CD14-positive monocyte (primary cell): ENCODE data around the gene SNX20. TPM values are rescaled to one million over a fixed set of nuclear protein-coding genes. Genes with fewer than 3 reads are reported as not detected.

Experiments used
- DNase-seq, 3 donors: peaks; one replicate each; pipeline ENCODE4 v3.0.0-alpha.2; 2011 to 2022
- H2AFZ ChIP-seq: 2 replicates; pipeline ENCODE4 v1.6.0; 2012; ENCODE audit warnings: mild to moderate bottlenecking, low read depth, low read length, inconsistent platforms; ENCODE audit not compliant: insufficient read depth, poor library complexity, severe bottlenecking
- H3K27ac ChIP-seq, 2 donors: 1 replicate in 1 of 2; 2 replicates in 1 of 2; pipeline ENCODE4 v1.5.1; 2012 to 2013; ENCODE audit warnings: low read length in 2 of 2, control low read depth in 1 of 2, inconsistent platforms in 1 of 2, low read depth in 1 of 2, mild to moderate bottlenecking in 1 of 2
- H3K27me3 ChIP-seq, 2 donors: one replicate each; pipeline versions ENCODE4 v1.6.0 to v1.6.1; 2011 to 2013; ENCODE audit warnings: low read length in 2 of 2; ENCODE audit not compliant: control insufficient read depth in 2 of 2, insufficient read depth in 2 of 2
- H3K36me3 ChIP-seq, 2 donors: replicated peaks in 1 of 2; 1 replicate in 1 of 2; 2 replicates in 1 of 2; pipeline versions ENCODE4 v1.5.1 to v1.6.1; 2012 to 2013; ENCODE audit warnings: low read length in 2 of 2, control low read depth in 1 of 2, inconsistent platforms in 1 of 2, mild to moderate bottlenecking in 1 of 2; ENCODE audit not compliant: insufficient read depth in 2 of 2, control insufficient read depth in 1 of 2
- H3K4me1 ChIP-seq, 2 donors: 1 replicate in 1 of 2; 2 replicates in 1 of 2; pipeline versions ENCODE4 v1.5.1 to v1.6.1; 2012 to 2013; ENCODE audit warnings: low read length in 2 of 2, control low read depth in 1 of 2, inconsistent platforms in 1 of 2, mild to moderate bottlenecking in 1 of 2, moderate library complexity in 1 of 2; ENCODE audit not compliant: insufficient read depth in 2 of 2, control insufficient read depth in 1 of 2
- H3K4me2 ChIP-seq: replicated peaks from 2 replicates; pipeline ENCODE3; 2012; ENCODE audit warnings: low read length, moderate library complexity, mild to moderate bottlenecking; ENCODE audit not compliant: poor library complexity, severe bottlenecking; ENCODE audit errors: extremely low read depth
- H3K4me3 ChIP-seq, 3 experiments: fragments of 200-600 bp in 1 of 3; sonication (generic) in 1 of 3; replicated peaks in 1 of 3; 1 replicate in 2 of 3; 2 replicates in 1 of 3; pipeline ENCODE4 v1.5.1; 2011 to 2013; ENCODE audit warnings: low read length in 3 of 3, mild to moderate bottlenecking in 3 of 3, control low read depth in 2 of 3, low read depth in 2 of 3, inconsistent platforms in 1 of 3, moderate library complexity in 1 of 3
- H3K79me2 ChIP-seq: 2 replicates; pipeline ENCODE4 v1.6.0; 2012; ENCODE audit warnings: mild to moderate bottlenecking, control low read depth, inconsistent platforms, low read length, moderate library complexity; ENCODE audit not compliant: insufficient read depth
- H3K9ac ChIP-seq: 2 replicates; pipeline ENCODE4 v1.6.0; 2017; ENCODE audit warnings: low read length, mild to moderate bottlenecking; ENCODE audit not compliant: insufficient read depth, poor library complexity, severe bottlenecking
- H3K9me3 ChIP-seq, 2 donors: replicated peaks in 1 of 2; 1 replicate in 1 of 2; 2 replicates in 1 of 2; pipeline versions ENCODE4 v1.5.1 to v1.6.1; 2012 to 2013; ENCODE audit warnings: low read length in 2 of 2, control low read depth in 1 of 2; ENCODE audit not compliant: control insufficient read depth in 1 of 2, insufficient read depth in 1 of 2
- H4K20me1 ChIP-seq: 2 replicates; pipeline ENCODE4 v1.6.0; 2012; ENCODE audit warnings: mild to moderate bottlenecking, low read length, control low read depth, moderate library complexity; ENCODE audit not compliant: insufficient read depth
- H3K27ac Mint-ChIP-seq, 7 donors: one replicate each; pipeline ENCODE4 v1.8.0; 2020; ENCODE audit warnings: mild to moderate bottlenecking in 7 of 7, mixed read lengths in 7 of 7, moderate library complexity in 6 of 7, inconsistent platforms in 2 of 7
- H3K27me3 Mint-ChIP-seq, 3 donors: one replicate each; pipeline ENCODE4 v1.8.0; 2021 to 2022; ENCODE audit warnings: low read depth in 3 of 3, mild to moderate bottlenecking in 3 of 3, mixed read lengths in 3 of 3, moderate library complexity in 3 of 3, inconsistent platforms in 1 of 3
- H3K36me3 Mint-ChIP-seq, 2 donors: one replicate each; pipeline ENCODE4 v1.8.0; 2020; ENCODE audit warnings: mixed read lengths in 2 of 2, inconsistent platforms in 1 of 2, mild to moderate bottlenecking in 1 of 2
- H3K4me1 Mint-ChIP-seq: one replicate; pipeline ENCODE4 v1.8.0; 2020; ENCODE audit warnings: mild to moderate bottlenecking, mixed read lengths
- H3K4me3 Mint-ChIP-seq, 2 donors: one replicate each; pipeline ENCODE4 v1.8.0; 2020; ENCODE audit warnings: mild to moderate bottlenecking in 2 of 2, mixed read lengths in 2 of 2, moderate library complexity in 1 of 2
- H3K9me3 Mint-ChIP-seq, 7 donors: one replicate each; pipeline ENCODE4 v1.8.0; 2020 to 2022; ENCODE audit warnings: mixed read lengths in 7 of 7, mild to moderate bottlenecking in 6 of 7, moderate library complexity in 6 of 7, inconsistent platforms in 2 of 7
- CTCF ChIP-seq: fragments of 200-600 bp; IDR thresholded peaks from one replicate; pipeline ENCODE4 v1.8.0; 2022; ENCODE audit warnings: antibody characterized with exemption, mild to moderate bottlenecking
- WGBS: methylation state at CpG from one replicate; pipeline ENCODE4 v1.1.5; 2013; ENCODE audit warnings: missing lambda C conversion rate; ENCODE audit not compliant: insufficient coverage; 5-methylcytosine and 5-hydroxymethylcytosine counted together
- intact Hi-C, 2 donors: fragments of 100-400 bp; cut with micrococcal nuclease; formaldehyde crosslinking; loops; one replicate each; pipeline versions ENCODE4 v1.15.0 to v1.15.1; 2023
- polyA plus RNA-seq, 3 donors: library from polyadenylated mRNA; depleted of rRNA in 1 of 3; unstranded in 2 of 3; stranded (reverse) in 1 of 3; fragments of 300-500 nt in 2 of 3; fragments of >200 nt in 1 of 3; fragmentation: Illumina TruSeq in 2 of 3; gene quantifications; 1 replicate in 2 of 3; 2 replicates in 1 of 3; pipeline ENCODE4 v1.2.3, GENCODE V29; 2012 to 2021

Gene SNX20
- polyA plus RNA-seq, 3 donors = 51.0 to 83.2 (median 52.0) TPM

DNA sequence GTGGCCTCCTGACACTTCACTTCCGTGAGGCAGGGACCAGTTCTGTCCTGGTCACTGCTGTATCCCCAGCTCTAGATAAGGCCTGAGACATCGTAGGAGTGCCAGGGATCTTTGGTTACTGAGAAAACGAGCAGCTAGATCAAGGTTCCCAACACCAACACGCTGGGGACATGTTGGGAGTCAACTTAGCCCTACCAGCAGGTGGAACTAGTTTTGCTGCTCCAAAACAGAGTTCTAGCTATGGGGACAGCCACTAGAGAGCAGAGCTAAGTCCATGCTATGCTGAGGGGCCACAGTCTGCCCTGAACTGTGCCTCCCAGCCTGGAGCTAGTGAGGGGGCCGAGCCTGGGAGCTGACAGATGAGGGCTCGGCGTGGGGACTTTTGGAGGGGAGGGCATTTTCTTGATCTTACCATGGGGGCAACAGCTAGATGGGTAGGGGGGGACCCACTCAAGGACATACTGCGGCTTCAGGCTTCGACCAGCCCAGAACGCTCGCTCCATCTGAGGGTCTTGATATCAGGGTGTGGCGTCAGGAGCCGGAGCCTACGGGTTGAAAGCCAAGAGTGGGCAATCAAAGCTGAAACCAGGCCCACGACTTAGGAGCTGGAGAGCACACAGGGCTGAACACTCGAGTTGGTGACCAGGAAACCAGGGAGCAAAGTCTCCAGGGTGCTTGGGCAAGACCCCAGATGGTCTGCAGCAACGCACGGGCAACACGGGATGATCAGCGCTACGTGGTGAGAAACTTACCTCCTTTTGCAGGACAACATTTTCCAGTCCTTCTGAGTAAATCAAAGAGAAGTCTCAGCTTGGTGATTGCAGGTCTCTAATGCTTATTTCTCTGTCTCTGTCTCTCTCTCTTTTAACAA is 13.4 kb downstream of the SNX20 start:
- H3K36me3 ChIP-seq = peaks cover 40 to 52% of the 10 kb centered on the region in 2 donors
- peak overlapping the region; percentile 57 for H3K9ac ChIP-seq
- Mint-ChIP-seq H3K27ac (peak overlapping the region; percentile 93 to 94 (median 93)), H3K36me3 (peaks cover 45 to 47% of the 10 kb centered on the region in 2 donors), H3K9me3 (peaks cover 10 to 13% (median 12%) of the 10 kb centered on the region in 7 donors), H3K4me3 (peak overlapping the region; percentile 80 to 91), H3K4me1 (peaks cover 41% of the 10 kb centered on the region), H3K27me3 (peaks cover 0 to 1% (median 0%) of the 10 kb centered on the region in 3 donors)
- H3K4me3 ChIP-seq = peak overlapping the region in 2 of 3 experiments; percentile 36 to 74
- H3K4me2 ChIP-seq = peak overlapping the region; percentile 87
- DNase-seq = no peak
- H3K4me1 ChIP-seq = peaks cover 31 to 46% of the 10 kb centered on the region in 2 donors
- intact Hi-C loops = loop anchor here in 1 of 2 donors (5.0 to 10.0 kb wide), 3 partner anchors 120 to 455 kb away; partner anchors contain the start of genes BRD7 and NKD1
- peaks cover 27% of the 10 kb centered on the region for H4K20me1 ChIP-seq
- H3K79me2 ChIP-seq = peaks cover 18% of the 10 kb centered on the region
- no peak for TF ChIP-seq CTCF
- H2AFZ ChIP-seq = peak overlapping the region; percentile 82
- 84% methylated on average over 14 of the region's 21 CpGs for WGBS
- peak overlapping the region; percentile 73 to 88 for H3K27ac ChIP-seq
- no peaks in the 10 kb centered on the region for H3K27me3 ChIP-seq
- H3K9me3 ChIP-seq = peaks cover 12% of the 10 kb centered on the region in 2 donors

GRCh38 chr16:50666658-50667496 is 14.2 kb downstream of the SNX20 start:
- Mint-ChIP-seq H3K27ac (peak overlapping the region; percentile 93 to 94 (median 93)), H3K4me1 (peaks cover 41% of the 10 kb centered on the region), H3K9me3 (peaks cover 3 to 10% (median 9%) of the 10 kb centered on the region in 7 donors), H3K27me3 (peaks cover 0 to 2% (median 1%) of the 10 kb centered on the region in 3 donors), H3K36me3 (peaks cover 41 to 44% of the 10 kb centered on the region in 2 donors), H3K4me3 (peak overlapping the region; percentile 80 to 91)
- TF ChIP-seq CTCF = no peak
- peaks cover 3 to 4% of the 10 kb centered on the region in 2 donors for H3K9me3 ChIP-seq
- peak overlapping the region; percentile 73 to 88 for H3K27ac ChIP-seq
- H3K4me3 ChIP-seq = peak overlapping the region; percentile 36 to 74 (median 42)
- H3K4me2 ChIP-seq = peak overlapping the region; percentile 87
- peaks cover 9% of the 10 kb centered on the region for H3K79me2 ChIP-seq
- H3K9ac ChIP-seq = peak overlapping the region; percentile 57
- peak overlapping the region; percentile 82 for H2AFZ ChIP-seq
- DNase-seq = peak; percentile 61 to 72 (median 61)
- peaks cover 31 to 44% of the 10 kb centered on the region in 2 donors for H3K36me3 ChIP-seq
- intact Hi-C loops = loop anchor here in 1 of 2 donors (5.0 to 10.0 kb wide), 3 partner anchors 120 to 455 kb away; partner anchors contain the start of genes BRD7 and NKD1
- peaks cover 18% of the 10 kb centered on the region for H4K20me1 ChIP-seq
- peaks cover 31 to 46% of the 10 kb centered on the region in 2 donors for H3K4me1 ChIP-seq
- WGBS = 28% methylated on average over 5 of the region's 9 CpGs
- no peaks in the 10 kb centered on the region for H3K27me3 ChIP-seq
